GM12878 (cell line): ENCODE measurements around the gene UNC13D. TPM values are rescaled to one million over a fixed set of nuclear protein-coding genes. Genes with fewer than 3 reads are reported as not detected.

ENCODE experiments used
- BHLHE40 ChIP-seq, 2 experiments: fragments of 450-650 bp in 1 of 2; IDR thresholded peaks; 2 replicates each; pipeline ENCODE4 v1.6.1; 2011 to 2017; ENCODE audit warnings: low read depth in 2 of 2, borderline replicate concordance in 1 of 2, improper control_type of control experiment in 1 of 2, low read length in 1 of 2, mild to moderate bottlenecking in 1 of 2
- CBX5 ChIP-seq: sonication (generic); IDR thresholded peaks from 2 replicates; pipeline ENCODE4 v1.6.1; 2016; ENCODE audit warnings: low read depth, moderate library complexity, mild to moderate bottlenecking, inconsistent platforms
- EP300 ChIP-seq, 2 experiments: fragments of 150-350 bp in 1 of 2; IDR thresholded peaks; 2 replicates each; pipeline ENCODE4 v1.6.1; 2011 to 2012; ENCODE audit warnings: low read depth in 2 of 2, low read length in 2 of 2, borderline replicate concordance in 1 of 2, improper control_type of control experiment in 1 of 2, inconsistent platforms in 1 of 2; ENCODE audit not compliant: control insufficient read depth in 1 of 2
- MEF2A ChIP-seq: IDR thresholded peaks from 2 replicates; pipeline ENCODE4 v1.6.1; 2011; ENCODE audit warnings: low read depth, mild to moderate bottlenecking, low read length, moderate library complexity; ENCODE audit not compliant: insufficient read depth
- MEF2B ChIP-seq: fragments of 450-650 bp; IDR thresholded peaks from 2 replicates; pipeline ENCODE4 v1.6.1; 2018; ENCODE audit warnings: mild to moderate bottlenecking, moderate library complexity; ENCODE audit not compliant: partially characterized antibody, poor library complexity, severe bottlenecking
- RAD51 ChIP-seq: fragments of 450-650 bp; IDR thresholded peaks from 2 replicates; pipeline ENCODE4 v1.6.1; 2016; ENCODE audit warnings: moderate library complexity, mild to moderate bottlenecking, inconsistent platforms
- RELA ChIP-seq: fragments of 450-650 bp; IDR thresholded peaks from 2 replicates; pipeline ENCODE4 v1.8.0; 2014; ENCODE audit warnings: borderline replicate concordance; ENCODE audit not compliant: partially characterized antibody
- TCF7 ChIP-seq: IDR thresholded peaks from 2 replicates; pipeline ENCODE4 v1.6.1; 2014; ENCODE audit warnings: antibody characterized with exemption, borderline replicate concordance
- polyA plus RNA-seq, 11 experiments: library from polyadenylated mRNA; depleted of rRNA in 4 of 11; unstranded in 6 of 11; stranded (reverse) in 5 of 11; fragments of >200 nt; fragmentation: Nextera tagmentation in 4 of 11; fragmentation: Illumina TruSeq in 1 of 11; extraction: Ambion mirVana in 4 of 11; extraction: Trizol in 1 of 11; gene quantifications; 1 replicate in 1 of 11; 2 replicates in 10 of 11; pipeline versions ENCODE4 v1.2.1 to v1.2.3, GENCODE V29; 2011 to 2016; ENCODE audit warnings: inconsistent platforms in 2 of 11, missing spikeins in 2 of 11, low read depth in 1 of 11
- total RNA-seq, 4 experiments: library from RNA; depleted of rRNA in 3 of 4; stranded (reverse); fragments of >200 nt in 3 of 4; fragmentation: Illumina TruSeq in 1 of 4; extraction: Trizol in 1 of 4; gene quantifications; 2 replicates each; pipeline versions ENCODE4 v1.2.1 to v1.2.3, GENCODE V29; 2013 to 2021
- TF ChIP-seq, protein P1 (sequence below): fragments of 450-650 bp; IDR thresholded peaks from 2 replicates; pipeline ENCODE4 v1.6.1; 2018; ENCODE audit warnings: mild to moderate bottlenecking, low read depth, moderate library complexity; ENCODE audit not compliant: partially characterized antibody
- TF ChIP-seq, protein P2 (sequence below): fragments of 450-650 bp; formaldehyde crosslinking; IDR thresholded peaks from 2 replicates; pipeline ENCODE4 v1.5.0; 2022; ENCODE audit warnings: mild to moderate bottlenecking, missing genetic modification characterization
- TF ChIP-seq, protein P3 (sequence below): IDR thresholded peaks from 2 replicates; pipeline ENCODE4 v1.6.1; 2012; ENCODE audit warnings: mild to moderate bottlenecking, low read depth, low read length

The UNC13D gene
- total and polyA plus RNA-seq, 10 of the 15 experiments (the other 5 are each of a cell fraction or from before 2014, with no cell fraction given) = 0.32 to 63.9 (median 25.2) TPM

DNA sequence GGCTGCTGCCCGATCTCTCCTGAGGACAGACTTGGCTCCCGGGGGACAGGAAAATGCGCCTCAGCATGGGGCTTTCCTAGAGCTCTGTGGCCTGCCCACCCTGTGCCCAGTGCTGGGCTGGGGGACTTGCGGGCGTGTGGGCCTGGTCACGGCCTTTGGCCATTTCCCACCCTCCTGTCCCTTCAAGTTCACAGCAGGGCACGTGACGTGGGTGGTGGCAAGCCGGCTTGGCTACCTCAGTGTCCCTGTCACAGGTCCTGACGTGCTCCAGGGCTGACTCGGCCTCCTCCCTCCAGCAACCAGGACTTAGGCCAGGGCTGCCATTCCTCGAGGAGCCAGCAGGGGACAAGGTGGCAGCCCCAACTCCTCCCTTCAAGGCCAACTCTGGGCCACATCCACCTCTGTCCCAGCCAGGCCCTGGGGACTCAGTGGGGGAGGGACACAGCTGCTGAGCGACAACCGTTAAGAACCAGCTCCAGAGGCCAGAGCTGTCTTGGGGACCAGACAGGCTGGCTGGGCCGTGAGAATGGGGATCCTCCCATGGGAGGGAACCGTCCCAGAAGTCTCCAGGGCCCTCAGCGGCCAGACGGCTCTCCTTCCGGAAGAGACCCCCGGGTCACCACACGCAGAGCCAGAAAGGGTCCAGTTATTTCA lies 981 bp upstream of the UNC13D start (continued):
- TF ChIP-seq MEF2A = no peak
- TF ChIP-seq, protein P1, sequence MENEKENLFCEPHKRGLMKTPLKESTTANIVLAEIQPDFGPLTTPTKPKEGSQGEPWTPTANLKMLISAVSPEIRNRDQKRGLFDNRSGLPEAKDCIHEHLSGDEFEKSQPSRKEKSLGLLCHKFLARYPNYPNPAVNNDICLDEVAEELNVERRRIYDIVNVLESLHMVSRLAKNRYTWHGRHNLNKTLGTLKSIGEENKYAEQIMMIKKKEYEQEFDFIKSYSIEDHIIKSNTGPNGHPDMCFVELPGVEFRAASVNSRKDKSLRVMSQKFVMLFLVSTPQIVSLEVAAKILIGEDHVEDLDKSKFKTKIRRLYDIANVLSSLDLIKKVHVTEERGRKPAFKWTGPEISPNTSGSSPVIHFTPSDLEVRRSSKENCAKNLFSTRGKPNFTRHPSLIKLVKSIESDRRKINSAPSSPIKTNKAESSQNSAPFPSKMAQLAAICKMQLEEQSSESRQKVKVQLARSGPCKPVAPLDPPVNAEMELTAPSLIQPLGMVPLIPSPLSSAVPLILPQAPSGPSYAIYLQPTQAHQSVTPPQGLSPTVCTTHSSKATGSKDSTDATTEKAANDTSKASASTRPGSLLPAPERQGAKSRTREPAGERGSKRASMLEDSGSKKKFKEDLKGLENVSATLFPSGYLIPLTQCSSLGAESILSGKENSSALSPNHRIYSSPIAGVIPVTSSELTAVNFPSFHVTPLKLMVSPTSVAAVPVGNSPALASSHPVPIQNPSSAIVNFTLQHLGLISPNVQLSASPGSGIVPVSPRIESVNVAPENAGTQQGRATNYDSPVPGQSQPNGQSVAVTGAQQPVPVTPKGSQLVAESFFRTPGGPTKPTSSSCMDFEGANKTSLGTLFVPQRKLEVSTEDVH = no peak
- TF ChIP-seq BHLHE40 (IDR thresholded peaks at IDR 0.05; ENCODE audit: borderline replicate concordance in 1 of 2, low read depth in 2 of 2, low read length in 1 of 2) = peak; percentile 82 to 95
- TF ChIP-seq MEF2B = peak; percentile 96
- peak; percentile 70 for TF ChIP-seq RAD51
- no peak for TF ChIP-seq TCF7
- TF ChIP-seq, protein P2, sequence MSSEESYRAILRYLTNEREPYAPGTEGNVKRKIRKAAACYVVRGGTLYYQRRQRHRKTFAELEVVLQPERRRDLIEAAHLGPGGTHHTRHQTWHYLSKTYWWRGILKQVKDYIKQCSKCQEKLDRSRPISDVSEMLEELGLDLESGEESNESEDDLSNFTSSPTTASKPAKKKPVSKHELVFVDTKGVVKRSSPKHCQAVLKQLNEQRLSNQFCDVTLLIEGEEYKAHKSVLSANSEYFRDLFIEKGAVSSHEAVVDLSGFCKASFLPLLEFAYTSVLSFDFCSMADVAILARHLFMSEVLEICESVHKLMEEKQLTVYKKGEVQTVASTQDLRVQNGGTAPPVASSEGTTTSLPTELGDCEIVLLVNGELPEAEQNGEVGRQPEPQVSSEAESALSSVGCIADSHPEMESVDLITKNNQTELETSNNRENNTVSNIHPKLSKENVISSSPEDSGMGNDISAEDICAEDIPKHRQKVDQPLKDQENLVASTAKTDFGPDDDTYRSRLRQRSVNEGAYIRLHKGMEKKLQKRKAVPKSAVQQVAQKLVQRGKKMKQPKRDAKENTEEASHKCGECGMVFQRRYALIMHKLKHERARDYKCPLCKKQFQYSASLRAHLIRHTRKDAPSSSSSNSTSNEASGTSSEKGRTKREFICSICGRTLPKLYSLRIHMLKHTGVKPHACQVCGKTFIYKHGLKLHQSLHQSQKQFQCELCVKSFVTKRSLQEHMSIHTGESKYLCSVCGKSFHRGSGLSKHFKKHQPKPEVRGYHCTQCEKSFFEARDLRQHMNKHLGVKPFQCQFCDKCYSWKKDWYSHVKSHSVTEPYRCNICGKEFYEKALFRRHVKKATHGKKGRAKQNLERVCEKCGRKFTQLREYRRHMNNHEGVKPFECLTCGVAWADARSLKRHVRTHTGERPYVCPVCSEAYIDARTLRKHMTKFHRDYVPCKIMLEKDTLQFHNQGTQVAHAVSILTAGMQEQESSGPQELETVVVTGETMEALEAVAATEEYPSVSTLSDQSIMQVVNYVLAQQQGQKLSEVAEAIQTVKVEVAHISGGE (CRISPR knock-in tag) = no peak
- TF ChIP-seq EP300 (IDR thresholded peaks at IDR 0.05; ENCODE audit: borderline replicate concordance in 1 of 2, control insufficient read depth in 1 of 2, low read depth in 2 of 2, low read length in 2 of 2) = 0 out of 4 replicates have a peak, but pooled peaks of 1 of the 2 experiments have one; percentile 20
- TF ChIP-seq, protein P3, sequence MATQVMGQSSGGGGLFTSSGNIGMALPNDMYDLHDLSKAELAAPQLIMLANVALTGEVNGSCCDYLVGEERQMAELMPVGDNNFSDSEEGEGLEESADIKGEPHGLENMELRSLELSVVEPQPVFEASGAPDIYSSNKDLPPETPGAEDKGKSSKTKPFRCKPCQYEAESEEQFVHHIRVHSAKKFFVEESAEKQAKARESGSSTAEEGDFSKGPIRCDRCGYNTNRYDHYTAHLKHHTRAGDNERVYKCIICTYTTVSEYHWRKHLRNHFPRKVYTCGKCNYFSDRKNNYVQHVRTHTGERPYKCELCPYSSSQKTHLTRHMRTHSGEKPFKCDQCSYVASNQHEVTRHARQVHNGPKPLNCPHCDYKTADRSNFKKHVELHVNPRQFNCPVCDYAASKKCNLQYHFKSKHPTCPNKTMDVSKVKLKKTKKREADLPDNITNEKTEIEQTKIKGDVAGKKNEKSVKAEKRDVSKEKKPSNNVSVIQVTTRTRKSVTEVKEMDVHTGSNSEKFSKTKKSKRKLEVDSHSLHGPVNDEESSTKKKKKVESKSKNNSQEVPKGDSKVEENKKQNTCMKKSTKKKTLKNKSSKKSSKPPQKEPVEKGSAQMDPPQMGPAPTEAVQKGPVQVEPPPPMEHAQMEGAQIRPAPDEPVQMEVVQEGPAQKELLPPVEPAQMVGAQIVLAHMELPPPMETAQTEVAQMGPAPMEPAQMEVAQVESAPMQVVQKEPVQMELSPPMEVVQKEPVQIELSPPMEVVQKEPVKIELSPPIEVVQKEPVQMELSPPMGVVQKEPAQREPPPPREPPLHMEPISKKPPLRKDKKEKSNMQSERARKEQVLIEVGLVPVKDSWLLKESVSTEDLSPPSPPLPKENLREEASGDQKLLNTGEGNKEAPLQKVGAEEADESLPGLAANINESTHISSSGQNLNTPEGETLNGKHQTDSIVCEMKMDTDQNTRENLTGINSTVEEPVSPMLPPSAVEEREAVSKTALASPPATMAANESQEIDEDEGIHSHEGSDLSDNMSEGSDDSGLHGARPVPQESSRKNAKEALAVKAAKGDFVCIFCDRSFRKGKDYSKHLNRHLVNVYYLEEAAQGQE = peak; percentile 22; the same call in 1 of the 2 replicates
- no peak for TF ChIP-seq CBX5
- TF ChIP-seq RELA = peak; percentile 30
